Measurements from ENCODE around the gene CNNM2.
"Not testable (repeated sequence)": the region's sequence is repeated elsewhere in the genome, so short reads cannot be mapped to it uniquely, and the experiment has no call there.

- not testable (repeated sequence) for TF ChIP-seq POLR2A (IDR thresholded peaks at IDR 0.05)
- TF ChIP-seq, protein P1, sequence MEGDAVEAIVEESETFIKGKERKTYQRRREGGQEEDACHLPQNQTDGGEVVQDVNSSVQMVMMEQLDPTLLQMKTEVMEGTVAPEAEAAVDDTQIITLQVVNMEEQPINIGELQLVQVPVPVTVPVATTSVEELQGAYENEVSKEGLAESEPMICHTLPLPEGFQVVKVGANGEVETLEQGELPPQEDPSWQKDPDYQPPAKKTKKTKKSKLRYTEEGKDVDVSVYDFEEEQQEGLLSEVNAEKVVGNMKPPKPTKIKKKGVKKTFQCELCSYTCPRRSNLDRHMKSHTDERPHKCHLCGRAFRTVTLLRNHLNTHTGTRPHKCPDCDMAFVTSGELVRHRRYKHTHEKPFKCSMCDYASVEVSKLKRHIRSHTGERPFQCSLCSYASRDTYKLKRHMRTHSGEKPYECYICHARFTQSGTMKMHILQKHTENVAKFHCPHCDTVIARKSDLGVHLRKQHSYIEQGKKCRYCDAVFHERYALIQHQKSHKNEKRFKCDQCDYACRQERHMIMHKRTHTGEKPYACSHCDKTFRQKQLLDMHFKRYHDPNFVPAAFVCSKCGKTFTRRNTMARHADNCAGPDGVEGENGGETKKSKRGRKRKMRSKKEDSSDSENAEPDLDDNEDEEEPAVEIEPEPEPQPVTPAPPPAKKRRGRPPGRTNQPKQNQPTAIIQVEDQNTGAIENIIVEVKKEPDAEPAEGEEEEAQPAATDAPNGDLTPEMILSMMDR (IDR thresholded peaks at IDR 0.05): not testable (repeated sequence)
Observed at GRCh38 chr10:102964064-102964463, 46.0 kb downstream of the CNNM2 start.
